Motor neuron (in vitro differentiated cells): ENCODE measurements around the gene NTSR1. TPM values are rescaled to one million over a fixed set of nuclear protein-coding genes. Genes with fewer than 3 reads are reported as not detected.

ENCODE experiments used
- ATAC-seq, 8 experiments: fragments of 200-7000 bp; cut with Tn5 transposase; replicated peaks in 6 of 8; 2 replicates each; pipeline ENCODE4 v1.8.0; 2021; ENCODE audit warnings: mild to moderate bottlenecking in 8 of 8, moderate library complexity in 8 of 8
- H3K27ac ChIP-seq, 2 donors: fragments of 250-450 bp; sonication (Bioruptor Pico); 2 replicates each; pipeline ENCODE4 v1.9.0; 2021; ENCODE audit warnings: antibody characterized with exemption in 2 of 2, mild to moderate bottlenecking in 2 of 2, moderate library complexity in 1 of 2
- H3K4me1 ChIP-seq, 2 donors: fragments of 250-450 bp; sonication (Bioruptor Pico); replicated peaks in 1 of 2; 2 replicates each; pipeline ENCODE4 v1.6.1; 2021; ENCODE audit warnings: antibody characterized with exemption in 2 of 2, mild to moderate bottlenecking in 2 of 2, moderate library complexity in 1 of 2
- H3K4me3 ChIP-seq, 5 donors: fragments of 250-450 bp; sonication (Bioruptor Pico); 2 replicates each; pipeline ENCODE4 v1.9.0; 2021; ENCODE audit warnings: antibody characterized with exemption in 5 of 5, mild to moderate bottlenecking in 5 of 5, moderate library complexity in 4 of 5
- WGBS, 10 experiments: fragments of 450-650 bp; shearing (Covaris generic); methylation state at CpG; one replicate each; pipeline ENCODE4 v1.0.0; 2022; 5-methylcytosine and 5-hydroxymethylcytosine counted together
- in situ Hi-C, 9 experiments: fragments of 400-800 bp; cut with MboI; loops; one replicate each; pipeline ENCODE4 v1.15.0; 2021; ENCODE audit warnings: low sequenced_read_pairs in 9 of 9, low pct_unique_long_range_greater_than_20kb in 2 of 9; ENCODE audit not compliant: unreplicated experiment in 9 of 9
- total RNA-seq, 8 experiments: library from RNA; unstranded; fragments of 300-600 nt; gene quantifications; 2 replicates each; pipeline versions ENCODE4 v1.2.3 to v1.2.4, GENCODE V29; 2022

The NTSR1 gene
- total RNA-seq, 8 experiments from 2014 or later: 0.13 to 1.3 (median 0.52) TPM; not detected in 1

GRCh38 chr20:62705627-62706026, 3.0 kb upstream of the NTSR1 start:
- in situ Hi-C loops: no loop called here
- 58 to 100% (median 80%) methylated on average over 1 to 3 of the region's 16 CpGs; no CpG with 5 or more reads in 7 of the 10 experiments for WGBS, 10 experiments

GRCh38 chr20:62706344-62706743, 2.3 kb upstream of the NTSR1 start:
- H3K27ac ChIP-seq: no peak overlapping the region
- in situ Hi-C loops: no loop called here
- 80 to 100% (median 91%) methylated on average over 1 to 8 of the region's 12 CpGs; no CpG with 5 or more reads in 5 of the 10 experiments for WGBS, 10 experiments
- peaks cover 3 to 23% of the 10 kb centered on the region in 2 donors for H3K4me1 ChIP-seq
- H3K4me3 ChIP-seq: no peak overlapping the region
- no peak for ATAC-seq

More at GRCh38 chr20:62705627-62706026, 3.0 kb upstream of the NTSR1 start:
- no peak for ATAC-seq
- Histone ChIP-seq H3K4me3 (no peak overlapping the region), H3K4me1 (peaks cover 9 to 23% of the 10 kb centered on the region in 2 donors), H3K27ac (no peak overlapping the region)

- ATAC-seq: no peak
- in situ Hi-C loops: no loop called here
- peaks cover 7 to 23% of the 10 kb centered on the region in 2 donors for H3K4me1 ChIP-seq
- WGBS, 10 experiments: 71 to 100% (median 91%) methylated on average over 1 to 5 of the region's 12 CpGs; no CpG with 5 or more reads in 4 of the 10 experiments
- H3K27ac ChIP-seq: no peak overlapping the region
- H3K4me3 ChIP-seq: no peak overlapping the region
Measured at GRCh38 chr20:62706857-62707256, 1.8 kb upstream of the NTSR1 start.

- peak in 2 of 8 experiments; percentile 21 to 27 for ATAC-seq
- in situ Hi-C loops: no loop called here
- no peak overlapping the region for H3K27ac ChIP-seq
Measured at GRCh38 chr20:62707276-62707920, 1.2 kb upstream of the NTSR1 start.

GRCh38 chr20:62707921-62708521, 615 bp upstream of the NTSR1 start:
- WGBS, 10 experiments: 0 to 29% (median 14%) methylated on average over 2 to 7 of the region's 20 CpGs; no CpG with 5 or more reads in 7 of the 10 experiments
- peak in 7 of 8 experiments; percentile 1 to 59 (median 54) for ATAC-seq
- Histone ChIP-seq H3K4me1 (peaks cover 10 to 23% of the 10 kb centered on the region in 2 donors), H3K27ac (no peak overlapping the region), H3K4me3 (peak overlapping the region; percentile 18 to 29 (median 20))
- in situ Hi-C loops: no loop called here

More at GRCh38 chr20:62707276-62707920, 1.2 kb upstream of the NTSR1 start:
- Histone ChIP-seq H3K4me1 (peaks cover 10 to 23% of the 10 kb centered on the region in 2 donors), H3K4me3 (no peak overlapping the region)
- WGBS, 10 experiments: 92% methylated on average over 5 of the region's 16 CpGs; no CpG with 5 or more reads in 9 of the 10 experiments

GRCh38 chr20:62709537-62709905, 885 bp downstream of the NTSR1 start:
- Histone ChIP-seq H3K4me3 (no peak overlapping the region), H3K27ac (no peak overlapping the region), H3K4me1 (peaks cover 10 to 14% of the 10 kb centered on the region in 2 donors)
- in situ Hi-C loops: no loop called here
- no peak for ATAC-seq
- WGBS, 10 experiments: 84 to 95% (median 86%) methylated on average over 4 to 22 of the region's 30 CpGs; no CpG with 5 or more reads in 7 of the 10 experiments

GRCh38 chr20:62710221-62710885, 1.7 kb downstream of the NTSR1 start:
- WGBS, 10 experiments: 50 to 100% (median 88%) methylated on average over 1 to 9 of the region's 20 CpGs; no CpG with 5 or more reads in 4 of the 10 experiments
- Histone ChIP-seq H3K4me1 (peaks cover 10 to 11% of the 10 kb centered on the region in 2 donors), H3K4me3 (no peak overlapping the region), H3K27ac (no peak overlapping the region)
- no peak for ATAC-seq
- in situ Hi-C loops: no loop called here

GRCh38 chr20:62710886-62711702, 2.5 kb downstream of the NTSR1 start:
- 0 to 63% (median 20%) methylated on average over 1 to 3 of the region's 23 CpGs; no CpG with 5 or more reads in 7 of the 10 experiments for WGBS, 10 experiments
- no peak overlapping the region for H3K27ac ChIP-seq
- peaks cover 11 to 14% of the 10 kb centered on the region in 2 donors for H3K4me1 ChIP-seq
- in situ Hi-C loops: no loop called here
- no peak overlapping the region for H3K4me3 ChIP-seq
- ATAC-seq: peak in 2 of 8 experiments; percentile 10 to 14

GRCh38 chr20:62711703-62712101, 3.1 kb downstream of the NTSR1 start:
- no peak for ATAC-seq
- H3K27ac ChIP-seq: no peak overlapping the region
- H3K4me3 ChIP-seq: no peak overlapping the region
- H3K4me1 ChIP-seq: peaks cover 16% of the 10 kb centered on the region in 2 donors
- 0 to 91% (median 51%) methylated on average over 1 to 9 of the region's 23 CpGs; no CpG with 5 or more reads in 5 of the 10 experiments for WGBS, 10 experiments
- in situ Hi-C loops: no loop called here

- Histone ChIP-seq H3K4me3 (no peak overlapping the region), H3K27ac (no peak overlapping the region), H3K4me1 (peaks cover 14% of the 10 kb centered on the region in 2 donors)
- in situ Hi-C loops: no loop called here
- WGBS, 10 experiments: 57 to 100% (median 70%) methylated on average over 1 to 4 of the region's 8 CpGs; no CpG with 5 or more reads in 6 of the 10 experiments
- no peak for ATAC-seq
Measured at GRCh38 chr20:62712606-62713005, 4.0 kb downstream of the NTSR1 start.

- ATAC-seq: no peak
- Histone ChIP-seq H3K4me1 (peaks cover 12 to 16% of the 10 kb centered on the region in 2 donors), H3K4me3 (no peak overlapping the region), H3K27ac (no peak overlapping the region)
- in situ Hi-C loops: no loop called here
- WGBS, 10 experiments: 80 to 100% (median 96%) methylated on average over 1 to 7 of the region's 10 CpGs; no CpG with 5 or more reads in 2 of the 10 experiments
Measured at GRCh38 chr20:62714006-62714405, 5.4 kb downstream of the NTSR1 start.

- WGBS, 10 experiments: 44 to 100% (median 93%) methylated on average over 1 to 6 of the region's 6 CpGs
- Histone ChIP-seq H3K4me1 (peaks cover 12 to 16% of the 10 kb centered on the region in 2 donors), H3K4me3 (no peak overlapping the region), H3K27ac (no peak overlapping the region)
- in situ Hi-C loops: no loop called here
- ATAC-seq: no peak
Measured at GRCh38 chr20:62714799-62715198, 6.2 kb downstream of the NTSR1 start.
